Vagina (tissue), 2 donors: Measurements from ENCODE around the gene GSX2.

ENCODE experiments used
- POLR2A ChIP-seq, 2 donors: fragments of 450-650 bp; IDR thresholded peaks; one replicate each; pipeline ENCODE4 v1.6.1; 2017; ENCODE audit warnings: antibody characterized with exemption in 2 of 2, mild to moderate bottlenecking in 2 of 2, moderate library complexity in 2 of 2
- POLR2AphosphoS5 ChIP-seq, 2 donors: sonication (generic); formaldehyde crosslinking; IDR thresholded peaks; one replicate each; pipeline ENCODE4 v1.9.0; 2017; ENCODE audit warnings: antibody characterized with exemption in 2 of 2, mild to moderate bottlenecking in 2 of 2, low read depth in 1 of 2; ENCODE audit not compliant: insufficient read depth in 1 of 2
- TF ChIP-seq, protein P1 (sequence below), 3 experiments: fragments of 450-650 bp in 2 of 3; fragments of 200-600 bp in 1 of 3; sonication (generic) in 1 of 3; IDR thresholded peaks; one replicate each; pipeline ENCODE4 v1.5.1; 2017 to 2019; ENCODE audit warnings: antibody characterized with exemption in 3 of 3, mild to moderate bottlenecking in 2 of 3, moderate library complexity in 2 of 3

DNA sequence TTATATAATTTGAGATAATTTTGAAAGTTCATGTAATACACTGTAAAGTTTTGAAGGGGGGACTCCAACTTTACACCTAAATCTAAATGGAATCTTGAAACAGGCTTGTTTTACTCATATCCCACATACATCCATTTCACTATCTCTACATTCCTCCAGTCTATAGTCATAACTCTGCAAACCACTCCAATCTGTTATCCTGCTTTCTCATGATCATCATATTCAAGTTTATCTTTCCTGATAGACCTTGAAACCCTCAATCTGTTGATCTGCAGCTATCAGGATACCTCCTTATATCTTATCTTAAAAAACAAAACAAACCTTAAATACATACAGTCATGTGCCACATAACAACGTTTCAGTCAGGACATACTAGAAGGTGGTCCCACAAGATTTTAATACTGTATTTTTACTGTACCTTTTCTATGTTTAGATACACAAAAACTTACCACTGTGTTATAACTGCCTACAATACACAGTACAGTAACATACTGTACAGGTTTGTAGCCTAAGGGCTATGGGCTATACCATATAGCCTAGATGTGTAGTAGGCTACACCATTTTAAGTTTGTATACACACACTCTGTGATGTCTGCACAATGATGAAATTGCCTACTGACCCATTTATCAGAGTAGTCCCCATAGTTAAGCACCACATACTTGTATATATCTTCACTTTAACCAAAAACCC is 49.6 kb upstream of the GSX2 start:
- TF ChIP-seq, protein P1, sequence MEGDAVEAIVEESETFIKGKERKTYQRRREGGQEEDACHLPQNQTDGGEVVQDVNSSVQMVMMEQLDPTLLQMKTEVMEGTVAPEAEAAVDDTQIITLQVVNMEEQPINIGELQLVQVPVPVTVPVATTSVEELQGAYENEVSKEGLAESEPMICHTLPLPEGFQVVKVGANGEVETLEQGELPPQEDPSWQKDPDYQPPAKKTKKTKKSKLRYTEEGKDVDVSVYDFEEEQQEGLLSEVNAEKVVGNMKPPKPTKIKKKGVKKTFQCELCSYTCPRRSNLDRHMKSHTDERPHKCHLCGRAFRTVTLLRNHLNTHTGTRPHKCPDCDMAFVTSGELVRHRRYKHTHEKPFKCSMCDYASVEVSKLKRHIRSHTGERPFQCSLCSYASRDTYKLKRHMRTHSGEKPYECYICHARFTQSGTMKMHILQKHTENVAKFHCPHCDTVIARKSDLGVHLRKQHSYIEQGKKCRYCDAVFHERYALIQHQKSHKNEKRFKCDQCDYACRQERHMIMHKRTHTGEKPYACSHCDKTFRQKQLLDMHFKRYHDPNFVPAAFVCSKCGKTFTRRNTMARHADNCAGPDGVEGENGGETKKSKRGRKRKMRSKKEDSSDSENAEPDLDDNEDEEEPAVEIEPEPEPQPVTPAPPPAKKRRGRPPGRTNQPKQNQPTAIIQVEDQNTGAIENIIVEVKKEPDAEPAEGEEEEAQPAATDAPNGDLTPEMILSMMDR (IDR thresholded peaks at IDR 0.05): no peak
- TF ChIP-seq POLR2A (IDR thresholded peaks at IDR 0.05) (no peak), POLR2AphosphoS5 (IDR thresholded peaks at IDR 0.05; ENCODE audit: insufficient read depth in 1 of 2, low read depth in 1 of 2) (no peak)
